HEK293 (cell line): ENCODE results near the gene C11orf98.

Experiments
- CTCF ChIP-seq: fragments of 450-650 bp; formaldehyde crosslinking; IDR thresholded peaks from 2 replicates; pipeline ENCODE4 v1.5.1; 2016; ENCODE audit warnings: missing biosample characterization, missing genetic modification characterization
- GFI1B ChIP-seq: fragments of 450-650 bp; formaldehyde crosslinking; IDR thresholded peaks from 2 replicates; pipeline ENCODE4 v1.5.1; 2016; ENCODE audit warnings: missing biosample characterization, missing genetic modification characterization
- GLIS1 ChIP-seq: fragments of 450-650 bp; formaldehyde crosslinking; IDR thresholded peaks from 2 replicates; pipeline ENCODE4 v1.5.1; 2016; ENCODE audit warnings: missing biosample characterization, missing genetic modification characterization
- HOXA7 ChIP-seq: sonication (generic); formaldehyde crosslinking; IDR thresholded peaks from 2 replicates; pipeline ENCODE4 v1.8.1; 2022; ENCODE audit warnings: missing genetic modification reagents, borderline replicate concordance
- KLF1 ChIP-seq: fragments of 450-650 bp; formaldehyde crosslinking; IDR thresholded peaks from 2 replicates; pipeline ENCODE4 v1.5.1; 2016; ENCODE audit warnings: missing biosample characterization, missing genetic modification characterization
- OSR2 ChIP-seq: fragments of 450-650 bp; formaldehyde crosslinking; IDR thresholded peaks from 2 replicates; pipeline ENCODE4 v1.5.1; 2016; ENCODE audit warnings: missing biosample characterization, missing genetic modification characterization
- PRDM4 ChIP-seq: fragments of 450-650 bp; formaldehyde crosslinking; IDR thresholded peaks from 2 replicates; pipeline ENCODE4 v1.5.1; 2017; ENCODE audit warnings: missing biosample characterization, missing genetic modification characterization
- REST ChIP-seq: fragments of 450-650 bp; formaldehyde crosslinking; IDR thresholded peaks from 2 replicates; pipeline ENCODE4 v1.5.1; 2016; ENCODE audit warnings: missing biosample characterization, missing genetic modification characterization
- SALL2 ChIP-seq: fragments of 450-650 bp; formaldehyde crosslinking; IDR thresholded peaks from 2 replicates; pipeline ENCODE4 v1.5.0; 2017; ENCODE audit warnings: missing biosample characterization, mild to moderate bottlenecking, missing genetic modification characterization, borderline replicate concordance
- SCRT1 ChIP-seq: fragments of 450-650 bp; formaldehyde crosslinking; IDR thresholded peaks from 2 replicates; pipeline ENCODE4 v1.5.1; 2016; ENCODE audit warnings: missing biosample characterization, missing genetic modification characterization, borderline replicate concordance
- SP7 ChIP-seq: fragments of 450-650 bp; formaldehyde crosslinking; IDR thresholded peaks from 2 replicates; pipeline ENCODE4 v1.5.1; 2016; ENCODE audit warnings: missing biosample characterization, missing genetic modification characterization
- ZBTB1 ChIP-seq: fragments of 450-650 bp; formaldehyde crosslinking; IDR thresholded peaks from 2 replicates; pipeline ENCODE4 v1.5.1; 2016; ENCODE audit warnings: missing biosample characterization, missing genetic modification characterization
- ZBTB20 ChIP-seq: fragments of 450-650 bp; formaldehyde crosslinking; IDR thresholded peaks from 2 replicates; pipeline ENCODE4 v1.5.1; 2016; ENCODE audit warnings: missing biosample characterization, missing genetic modification characterization
- ZFP69B ChIP-seq: fragments of 450-650 bp; formaldehyde crosslinking; IDR thresholded peaks from 2 replicates; pipeline ENCODE4 v1.5.1; 2016; ENCODE audit warnings: missing biosample characterization, missing genetic modification characterization
- ZIC2 ChIP-seq: fragments of 450-650 bp; formaldehyde crosslinking; IDR thresholded peaks from 2 replicates; pipeline ENCODE4 v1.5.1; 2016; ENCODE audit warnings: missing biosample characterization, missing genetic modification characterization
- ZNF23 ChIP-seq: fragments of 450-650 bp; formaldehyde crosslinking; IDR thresholded peaks from 2 replicates; pipeline ENCODE4 v1.5.1; 2016; ENCODE audit warnings: missing biosample characterization, missing genetic modification characterization, borderline replicate concordance
- ZNF248 ChIP-seq: fragments of 450-650 bp; formaldehyde crosslinking; IDR thresholded peaks from 2 replicates; pipeline ENCODE4 v1.5.1; 2017; ENCODE audit warnings: missing biosample characterization, missing genetic modification characterization
- ZNF341 ChIP-seq: fragments of 450-650 bp; formaldehyde crosslinking; IDR thresholded peaks from 2 replicates; pipeline ENCODE4; 2016; ENCODE audit warnings: low read depth, missing biosample characterization, missing genetic modification characterization
- ZNF37A ChIP-seq: fragments of 450-650 bp; IDR thresholded peaks from 2 replicates; pipeline ENCODE4 v1.5.1; 2018; ENCODE audit warnings: missing biosample characterization, missing genetic modification characterization
- ZNF621 ChIP-seq: fragments of 450-650 bp; formaldehyde crosslinking; IDR thresholded peaks from 2 replicates; pipeline ENCODE4 v1.5.1; 2017; ENCODE audit warnings: missing biosample characterization, missing genetic modification characterization
- ZSCAN18 ChIP-seq: fragments of 450-650 bp; formaldehyde crosslinking; IDR thresholded peaks from 2 replicates; pipeline ENCODE4 v1.5.1; 2016; ENCODE audit warnings: missing biosample characterization, missing genetic modification characterization
- ZXDB ChIP-seq: fragments of 450-650 bp; formaldehyde crosslinking; IDR thresholded peaks from 2 replicates; pipeline ENCODE4 v1.5.1; 2016; ENCODE audit warnings: missing biosample characterization, missing genetic modification characterization
- TF ChIP-seq, protein P1 (sequence below): fragments of 450-650 bp; formaldehyde crosslinking; IDR thresholded peaks from 2 replicates; pipeline ENCODE4 v1.5.1; 2016; ENCODE audit warnings: missing biosample characterization, missing genetic modification characterization
- TF ChIP-seq, protein P2 (sequence below): fragments of 450-650 bp; formaldehyde crosslinking; optimal IDR thresholded peaks from 2 replicates; pipeline ENCODE3; 2016; ENCODE audit warnings: missing biosample characterization, mild to moderate bottlenecking, missing genetic modification characterization
- TF ChIP-seq, protein P3 (sequence below): fragments of 450-650 bp; formaldehyde crosslinking; IDR thresholded peaks from 2 replicates; pipeline ENCODE4 v1.5.1; 2016; ENCODE audit warnings: missing biosample characterization, missing genetic modification characterization

C11orf98 gene

GRCh38 chr11:62705880-62706849, 41.2 kb upstream of the C11orf98 start (continued):
- TF ChIP-seq ZBTB20 (tag by site-specific recombination) (no peak), OSR2 (tag by site-specific recombination) (peak; percentile 19; the same call in 1 of the 2 replicates), ZNF341 (tag by site-specific recombination) (peak; percentile 53; the same call in 1 of the 2 replicates), SALL2 (no peak), ZFP69B (tag by site-specific recombination) (no peak), KLF1 (tag by site-specific recombination) (0 out of 2 replicates have a peak, but pooled peaks have one; percentile 12), GLIS1 (tag by site-specific recombination) (peak; percentile 55), REST (tag by site-specific recombination) (peak; percentile 32; the same call in 1 of the 2 replicates), PRDM4 (tag by site-specific recombination) (no peak), GFI1B (tag by site-specific recombination) (0 out of 2 replicates have a peak, but pooled peaks have one; percentile 20), ZIC2 (peak; percentile 64), ZNF621 (tag by site-specific recombination) (no peak), SCRT1 (tag by site-specific recombination) (0 out of 2 replicates have a peak, but pooled peaks have one; percentile 12), ZXDB (tag by site-specific recombination) (peak; percentile 53), CTCF (tag by site-specific recombination) (no peak), ZSCAN18 (tag by site-specific recombination) (no peak), SP7 (0 out of 2 replicates have a peak, but pooled peaks have one; percentile 9), ZNF37A (tag by site-specific recombination) (no peak), ZNF23 (no peak), ZBTB1 (tag by site-specific recombination) (no peak), ZNF248 (no peak), HOXA7 (CRISPR knock-in tag) (no peak)
- TF ChIP-seq, protein P1, sequence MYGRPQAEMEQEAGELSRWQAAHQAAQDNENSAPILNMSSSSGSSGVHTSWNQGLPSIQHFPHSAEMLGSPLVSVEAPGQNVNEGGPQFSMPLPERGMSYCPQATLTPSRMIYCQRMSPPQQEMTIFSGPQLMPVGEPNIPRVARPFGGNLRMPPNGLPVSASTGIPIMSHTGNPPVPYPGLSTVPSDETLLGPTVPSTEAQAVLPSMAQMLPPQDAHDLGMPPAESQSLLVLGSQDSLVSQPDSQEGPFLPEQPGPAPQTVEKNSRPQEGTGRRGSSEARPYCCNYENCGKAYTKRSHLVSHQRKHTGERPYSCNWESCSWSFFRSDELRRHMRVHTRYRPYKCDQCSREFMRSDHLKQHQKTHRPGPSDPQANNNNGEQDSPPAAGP: no peak; the same call in 1 of the 2 replicates
- TF ChIP-seq, protein P2, sequence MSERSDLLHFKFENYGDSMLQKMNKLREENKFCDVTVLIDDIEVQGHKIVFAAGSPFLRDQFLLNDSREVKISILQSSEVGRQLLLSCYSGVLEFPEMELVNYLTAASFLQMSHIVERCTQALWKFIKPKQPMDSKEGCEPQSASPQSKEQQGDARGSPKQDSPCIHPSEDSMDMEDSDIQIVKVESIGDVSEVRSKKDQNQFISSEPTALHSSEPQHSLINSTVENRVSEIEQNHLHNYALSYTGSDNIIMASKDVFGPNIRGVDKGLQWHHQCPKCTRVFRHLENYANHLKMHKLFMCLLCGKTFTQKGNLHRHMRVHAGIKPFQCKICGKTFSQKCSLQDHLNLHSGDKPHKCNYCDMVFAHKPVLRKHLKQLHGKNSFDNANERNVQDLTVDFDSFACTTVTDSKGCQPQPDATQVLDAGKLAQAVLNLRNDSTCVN (tag by site-specific recombination): peak; percentile 31
- TF ChIP-seq, protein P3, sequence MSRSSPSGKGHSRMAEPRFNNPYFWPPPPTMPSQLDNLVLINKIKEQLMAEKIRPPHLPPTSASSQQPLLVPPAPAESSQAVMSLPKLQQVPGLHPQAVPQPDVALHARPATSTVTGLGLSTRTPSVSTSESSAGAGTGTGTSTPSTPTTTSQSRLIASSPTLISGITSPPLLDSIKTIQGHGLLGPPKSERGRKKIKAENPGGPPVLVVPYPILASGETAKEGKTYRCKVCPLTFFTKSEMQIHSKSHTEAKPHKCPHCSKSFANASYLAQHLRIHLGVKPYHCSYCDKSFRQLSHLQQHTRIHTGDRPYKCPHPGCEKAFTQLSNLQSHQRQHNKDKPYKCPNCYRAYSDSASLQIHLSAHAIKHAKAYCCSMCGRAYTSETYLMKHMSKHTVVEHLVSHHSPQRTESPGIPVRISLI (tag by site-specific recombination): no peak
